Neutrophil (primary cell): Measurements from ENCODE around the gene TMEM256.
A peak's percentile ranks its signal among the peaks of the same experiment; 100 is the strongest.

Source experiments
- H3K27ac ChIP-seq: fragments of 200-600 bp; sonication (generic); 2 replicates; pipeline ENCODE4 v1.5.1; 2016; ENCODE audit warnings: mild to moderate bottlenecking, moderate library complexity
- H3K27me3 ChIP-seq: fragments of 200-600 bp; sonication (generic); 2 replicates; pipeline ENCODE4 v1.6.0; 2016; ENCODE audit warnings: mild to moderate bottlenecking
- H3K36me3 ChIP-seq: fragments of 200-600 bp; sonication (generic); 2 replicates; pipeline ENCODE4 v1.5.1; 2017
- H3K4me1 ChIP-seq, 2 experiments: fragments of 200-600 bp in 1 of 2; sonication (generic) in 1 of 2; 1 replicate in 1 of 2; 2 replicates in 1 of 2; pipeline versions ENCODE4 v1.5.1 to v1.6.1; 2013 to 2016; ENCODE audit warnings: low read depth in 1 of 2, low read length in 1 of 2, mild to moderate bottlenecking in 1 of 2, moderate library complexity in 1 of 2; ENCODE audit not compliant: control insufficient read depth in 1 of 2, insufficient read depth in 1 of 2
- H3K4me3 ChIP-seq, 2 experiments: fragments of 200-600 bp in 1 of 2; sonication (generic) in 1 of 2; 1 replicate in 1 of 2; 2 replicates in 1 of 2; pipeline ENCODE4 v1.5.1; 2013 to 2016; ENCODE audit warnings: low read depth in 1 of 2, low read length in 1 of 2, mild to moderate bottlenecking in 1 of 2, moderate library complexity in 1 of 2
- H3K9me3 ChIP-seq: fragments of 200-600 bp; sonication (generic); 2 replicates; pipeline ENCODE4 v1.5.1; 2016
- CTCF ChIP-seq: fragments of 200-600 bp; sonication (generic); IDR thresholded peaks from 2 replicates; pipeline ENCODE4 v1.5.1; 2016; ENCODE audit warnings: antibody characterized with exemption

Gene TMEM256

GRCh38 chr17:7383742-7384488, 20.0 kb downstream of the TMEM256 start:
- Histone ChIP-seq H3K36me3 (no peaks in the 10 kb centered on the region), H3K27ac (no peak overlapping the region), H3K27me3 (peaks cover 73% of the 10 kb centered on the region), H3K4me1 (peaks cover 7 to 10% of the 10 kb centered on the region in 2 experiments), H3K4me3 (peak overlapping the region; percentile 32 to 49), H3K9me3 (no peaks in the 10 kb centered on the region)
- TF ChIP-seq CTCF = no peak

- no peaks in the 10 kb centered on the region for H3K9me3 ChIP-seq
- no peaks in the 10 kb centered on the region for H3K36me3 ChIP-seq
- H3K4me1 ChIP-seq = peaks cover 7 to 10% of the 10 kb centered on the region in 2 experiments
- H3K4me3 ChIP-seq = no peak overlapping the region
- TF ChIP-seq CTCF = no peak
- no peak overlapping the region for H3K27ac ChIP-seq
- H3K27me3 ChIP-seq = peaks cover 78% of the 10 kb centered on the region
These were observed 20.5 kb downstream of the TMEM256 start for GRCh38 chr17:7383371-7383741.

GRCh38 chr17:7382901-7383300, 21.0 kb downstream of the TMEM256 start:
- no peak overlapping the region for H3K4me3 ChIP-seq
- no peak overlapping the region for H3K27ac ChIP-seq
- H3K9me3 ChIP-seq = no peaks in the 10 kb centered on the region
- no peaks in the 10 kb centered on the region for H3K36me3 ChIP-seq
- H3K4me1 ChIP-seq = peaks cover 7 to 10% of the 10 kb centered on the region in 2 experiments
- H3K27me3 ChIP-seq = peaks cover 81% of the 10 kb centered on the region
- no peak for TF ChIP-seq CTCF

GRCh38 chr17:7380855-7381683, 22.8 kb downstream of the TMEM256 start, which contains the start of gene TNK1:
Gene TNK1 (plus strand): TSS chr17:7381089. CDS start chr17:7382927, 1,838 bp downstream.
- Histone ChIP-seq H3K27ac (no peak within 1 kb of the TSS), H3K9me3 (no peaks in the 10 kb centered on the region), H3K4me1 (peaks cover 7 to 10% of the 10 kb centered on the region in 2 experiments), H3K36me3 (no peaks in the 10 kb centered on the region), H3K27me3 (peaks cover 97% of the 10 kb centered on the region), H3K4me3 (no peak within 1 kb of the TSS)
- TF ChIP-seq CTCF = no peak

GRCh38 chr17:7380321-7380720, 23.6 kb downstream of the TMEM256 start:
- no peak overlapping the region for H3K27ac ChIP-seq
- peaks cover 7 to 10% of the 10 kb centered on the region in 2 experiments for H3K4me1 ChIP-seq
- H3K36me3 ChIP-seq = no peaks in the 10 kb centered on the region
- H3K4me3 ChIP-seq = no peak overlapping the region
- H3K27me3 ChIP-seq = peaks cover 96% of the 10 kb centered on the region
- no peaks in the 10 kb centered on the region for H3K9me3 ChIP-seq
- no peak for TF ChIP-seq CTCF
